ENCODE data around the gene LEPROT.

The LEPROT gene

GRCh38 chr1:65419681-65420589 is 533 bp upstream of the LEPROT start:
- TF ChIP-seq CTCF (conservative IDR thresholded peaks at IDR 0.05; ENCODE audit: low read depth, low read length), result no peak
- peak overlapping the region; percentile 93 for H3K4me3 ChIP-seq (ENCODE audit: low read depth, low read length)
- DNase-seq (ENCODE audit: low read depth), result peak; percentile 99

GRCh38 chr1:65421351-65422025 is 1.0 kb downstream of the LEPROT start:
- no peak for TF ChIP-seq CTCF (conservative IDR thresholded peaks at IDR 0.05; ENCODE audit: low read depth, low read length)
- DNase-seq (ENCODE audit: low read depth), result peak; percentile 62
- peak overlapping the region; percentile 93 for H3K4me3 ChIP-seq (ENCODE audit: low read depth, low read length)

- peak; percentile 46 for DNase-seq (ENCODE audit: low read depth)
- TF ChIP-seq CTCF (conservative IDR thresholded peaks at IDR 0.05; ENCODE audit: low read depth, low read length), result no peak
- peak overlapping the region; percentile 93 for H3K4me3 ChIP-seq (ENCODE audit: low read depth, low read length)
These were observed 2.1 kb downstream of the LEPROT start for GRCh38 chr1:65422241-65423203.

GRCh38 chr1:65423884-65424572 is 3.6 kb downstream of the LEPROT start:
- H3K4me3 ChIP-seq (ENCODE audit: low read depth, low read length), result no peak overlapping the region
- peak; percentile 93 for DNase-seq (ENCODE audit: low read depth)
- TF ChIP-seq CTCF (conservative IDR thresholded peaks at IDR 0.05; ENCODE audit: low read depth, low read length), result no peak

- no peak for TF ChIP-seq CTCF (conservative IDR thresholded peaks at IDR 0.05; ENCODE audit: low read depth, low read length)
- H3K4me3 ChIP-seq (ENCODE audit: low read depth, low read length), result no peak overlapping the region
- DNase-seq (ENCODE audit: low read depth), result peak; percentile 31
These were observed 4.1 kb downstream of the LEPROT start for GRCh38 chr1:65424573-65424889.

GRCh38 chr1:65425006-65425405 is 4.5 kb downstream of the LEPROT start:
- H3K4me3 ChIP-seq (ENCODE audit: low read depth, low read length), result no peak overlapping the region
- no peak for DNase-seq (ENCODE audit: low read depth)
- no peak for TF ChIP-seq CTCF (conservative IDR thresholded peaks at IDR 0.05; ENCODE audit: low read depth, low read length)

Measured in choroid plexus epithelial cell (primary cell).